ENCODE data around the gene LRRC14B.
"Not testable (repeated sequence)": the region's sequence is repeated elsewhere in the genome, so short reads cannot be mapped to it uniquely, and the experiment has no call there.

LRRC14B gene

GRCh38 chr5:204462-204861 lies 13.2 kb downstream of the LRRC14B start:
- Mint-ChIP-seq H3K27ac (no peak overlapping the region), H3K27me3 (no peaks in the 10 kb centered on the region), H3K9me3 (no peaks in the 10 kb centered on the region), H3K36me3 (ENCODE audit: insufficient read depth) (peaks cover 38% of the 10 kb centered on the region), H3K4me1 (ENCODE audit: low read depth in 2 of 2) (peaks cover 14 to 15% of the 10 kb centered on the region in 2 donors), H3K4me3 (no peak overlapping the region)
- ATAC-seq (replicated peaks) (no peak), DNase-seq (no peak)

- Mint-ChIP-seq H3K27me3 (no peaks in the 10 kb centered on the region), H3K9me3 (no peaks in the 10 kb centered on the region), H3K4me3 (no peak overlapping the region), H3K36me3 (ENCODE audit: insufficient read depth) (peaks cover 38% of the 10 kb centered on the region), H3K4me1 (ENCODE audit: low read depth in 2 of 2) (peaks cover 20 to 21% of the 10 kb centered on the region in 2 donors), H3K27ac (no peak overlapping the region)
- DNase-seq: no peak
- no peak for ATAC-seq (replicated peaks)
Measured at GRCh38 chr5:204966-205670, 13.8 kb downstream of the LRRC14B start.

GRCh38 chr5:206406-206805 lies 15.1 kb downstream of the LRRC14B start:
- H3K36me3 Mint-ChIP-seq (ENCODE audit: insufficient read depth): peaks cover 38% of the 10 kb centered on the region
- no peaks in the 10 kb centered on the region for H3K9me3 Mint-ChIP-seq
- no peak overlapping the region for H3K27ac Mint-ChIP-seq
- no peak for DNase-seq
- no peaks in the 10 kb centered on the region for H3K27me3 Mint-ChIP-seq
- H3K4me3 Mint-ChIP-seq: no peak overlapping the region
- peaks cover 22 to 25% of the 10 kb centered on the region in 2 donors for H3K4me1 Mint-ChIP-seq (ENCODE audit: low read depth in 2 of 2)
- ATAC-seq (replicated peaks): no peak

- H3K4me1 Mint-ChIP-seq (ENCODE audit: low read depth in 2 of 2): peaks cover 22 to 25% of the 10 kb centered on the region in 2 donors
- no peak for ATAC-seq (replicated peaks)
- H3K27ac Mint-ChIP-seq: peak overlapping the region in 1 of 2 donors; percentile 53
Measured at GRCh38 chr5:206927-207536, 15.7 kb downstream of the LRRC14B start.

GRCh38 chr5:207599-207998 lies 16.3 kb downstream of the LRRC14B start:
- no peak for ATAC-seq (replicated peaks)
- Mint-ChIP-seq H3K27ac (no peak overlapping the region), H3K36me3 (ENCODE audit: insufficient read depth) (peaks cover 36% of the 10 kb centered on the region), H3K27me3 (no peaks in the 10 kb centered on the region), H3K4me1 (ENCODE audit: low read depth in 2 of 2) (peaks cover 22 to 25% of the 10 kb centered on the region in 2 donors), H3K9me3 (no peaks in the 10 kb centered on the region), H3K4me3 (no peak overlapping the region)
- DNase-seq: no peak

More at GRCh38 chr5:206927-207536, 15.7 kb downstream of the LRRC14B start:
- H3K4me3 Mint-ChIP-seq: no peak overlapping the region
- peaks cover 38% of the 10 kb centered on the region for H3K36me3 Mint-ChIP-seq (ENCODE audit: insufficient read depth)
- no peaks in the 10 kb centered on the region for H3K9me3 Mint-ChIP-seq
- H3K27me3 Mint-ChIP-seq: no peaks in the 10 kb centered on the region
- no peak for DNase-seq

GRCh38 chr5:208449-209114 lies 17.3 kb downstream of the LRRC14B start:
- H3K27ac Mint-ChIP-seq: peak overlapping the region in 1 of 2 donors; percentile 9
- no peaks in the 10 kb centered on the region for H3K9me3 Mint-ChIP-seq
- ATAC-seq (replicated peaks) (no peak), DNase-seq (no peak)
- H3K27me3 Mint-ChIP-seq: no peaks in the 10 kb centered on the region
- H3K4me1 Mint-ChIP-seq (ENCODE audit: low read depth in 2 of 2): peaks cover 22 to 25% of the 10 kb centered on the region in 2 donors
- peaks cover 31% of the 10 kb centered on the region for H3K36me3 Mint-ChIP-seq (ENCODE audit: insufficient read depth)
- H3K4me3 Mint-ChIP-seq: no peak overlapping the region

GRCh38 chr5:213803-214395 lies 22.6 kb downstream of the LRRC14B start:
- H3K27me3 Mint-ChIP-seq: no peaks in the 10 kb centered on the region

GRCh38 chr5:215256-215655 lies 24.0 kb downstream of the LRRC14B start:
- Mint-ChIP-seq H3K4me1 (ENCODE audit: low read depth in 2 of 2) (peaks cover 29 to 32% of the 10 kb centered on the region in 2 donors), H3K36me3 (ENCODE audit: insufficient read depth) (peaks cover 29% of the 10 kb centered on the region), H3K27ac (peak overlapping the region in 1 of 2 donors; percentile 77)
- H3K27me3 Mint-ChIP-seq; H3K4me3 Mint-ChIP-seq; DNase-seq; ATAC-seq (replicated peaks); H3K9me3 Mint-ChIP-seq: not testable (repeated sequence)

More at GRCh38 chr5:213803-214395, 22.6 kb downstream of the LRRC14B start:
- H3K27ac Mint-ChIP-seq: peak overlapping the region; percentile 51 to 77
- DNase-seq (no peak), ATAC-seq (replicated peaks) (no peak)
- peaks cover 21% of the 10 kb centered on the region for H3K36me3 Mint-ChIP-seq (ENCODE audit: insufficient read depth)
- no peaks in the 10 kb centered on the region for H3K9me3 Mint-ChIP-seq
- H3K4me1 Mint-ChIP-seq (ENCODE audit: low read depth in 2 of 2): peaks cover 32 to 33% of the 10 kb centered on the region in 2 donors
- peak overlapping the region; percentile 5 to 28 for H3K4me3 Mint-ChIP-seq

DNA sequence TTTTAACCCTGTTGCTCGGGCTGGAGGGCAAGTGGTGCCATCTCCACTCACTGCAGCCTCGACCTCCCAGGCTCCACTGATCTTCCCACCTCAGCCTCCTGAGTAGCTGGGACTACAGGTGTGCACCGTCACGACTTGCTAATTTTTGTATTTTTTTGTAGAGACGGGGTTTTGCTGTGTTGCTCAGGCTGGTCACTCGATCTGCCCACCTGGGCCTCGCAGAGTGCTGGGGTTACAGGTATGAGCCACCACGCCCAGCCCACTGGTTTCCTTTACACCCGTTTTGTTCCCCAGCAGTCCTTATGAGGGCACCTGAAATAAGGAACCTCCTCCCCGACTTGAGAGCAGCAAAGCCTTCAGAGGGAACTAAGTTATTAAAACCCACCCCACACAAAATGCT lies 24.8 kb downstream of the LRRC14B start:
- not testable (repeated sequence) for H3K9me3 Mint-ChIP-seq; H3K4me3 Mint-ChIP-seq; ATAC-seq (replicated peaks); H3K27me3 Mint-ChIP-seq; DNase-seq
- Mint-ChIP-seq H3K36me3 (ENCODE audit: insufficient read depth) (peaks cover 29% of the 10 kb centered on the region), H3K27ac (peak overlapping the region in 1 of 2 donors; percentile 67), H3K4me1 (ENCODE audit: low read depth in 2 of 2) (peaks cover 30 to 37% of the 10 kb centered on the region in 2 donors)

DNA sequence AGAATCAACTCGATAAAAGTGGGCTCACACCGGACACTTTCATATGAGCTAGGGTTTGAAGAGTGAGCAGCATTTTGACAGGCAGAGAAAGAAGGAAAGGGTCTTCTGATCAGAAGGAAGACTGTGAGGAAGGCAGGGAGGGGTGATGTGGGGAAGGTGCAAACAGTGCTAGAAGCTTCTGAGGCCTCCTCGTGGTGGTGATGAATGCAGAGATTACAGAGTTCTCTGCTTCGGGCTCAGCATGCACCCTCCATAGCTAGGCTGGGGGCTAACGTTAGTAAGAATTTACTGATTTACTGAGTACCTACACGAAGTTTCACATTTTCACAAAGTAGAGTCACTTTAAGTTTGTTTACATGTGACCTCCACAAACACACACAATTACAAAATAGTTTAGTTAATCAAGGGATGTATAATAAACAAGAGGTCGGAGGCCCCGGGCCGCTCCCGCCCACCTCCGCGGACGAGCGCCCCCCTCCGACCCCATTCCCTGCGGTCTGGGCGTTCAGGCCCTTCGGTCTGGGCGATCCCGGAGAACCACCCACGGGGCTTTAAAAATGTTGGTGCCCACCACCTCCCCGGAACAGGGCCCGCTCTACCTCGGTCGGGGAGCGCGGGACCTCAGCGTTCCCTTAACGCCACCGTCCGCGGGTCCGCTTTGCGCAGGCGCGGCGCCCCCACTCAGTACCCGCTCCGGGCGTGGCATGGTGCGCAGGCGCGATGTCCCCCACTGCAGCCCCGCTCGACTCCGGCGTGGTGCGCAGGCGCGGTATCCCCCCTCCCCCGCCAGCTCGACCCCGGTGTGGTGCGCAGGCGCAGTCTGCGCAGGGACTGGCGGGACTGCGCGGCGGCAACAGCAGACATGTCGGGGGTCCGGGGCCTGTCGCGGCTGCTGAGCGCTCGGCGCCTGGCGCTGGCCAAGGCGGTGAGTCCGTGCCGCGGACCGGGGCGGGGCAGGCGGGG lies 26.5 kb downstream of the LRRC14B start, which contains the start of the genes CCDC127 and SDHA:
Gene CCDC127 (minus strand): TSS at position 660 of the 963 bp plus-strand sequence. CDS start 1,304 bp downstream, outside the sequence.
Gene SDHA (plus strand): TSS at position 827 of the 963 bp plus-strand sequence. CDS start 36 bp downstream, at position 863.
- peak; percentile 83 for ATAC-seq (replicated peaks)
- H3K9me3 Mint-ChIP-seq, H3K27me3 Mint-ChIP-seq: not testable (repeated sequence)
- H3K27ac Mint-ChIP-seq: peak within 1 kb of the TSS; percentile 94 to 96
- DNase-seq: peak; percentile 98 to 99 (median 98)
- H3K4me1 Mint-ChIP-seq (ENCODE audit: low read depth in 2 of 2): peaks cover 39 to 51% of the 10 kb centered on the region in 2 donors
- peaks cover 31% of the 10 kb centered on the region for H3K36me3 Mint-ChIP-seq (ENCODE audit: insufficient read depth)
- peak within 1 kb of the TSS; percentile 92 for H3K4me3 Mint-ChIP-seq

DNA sequence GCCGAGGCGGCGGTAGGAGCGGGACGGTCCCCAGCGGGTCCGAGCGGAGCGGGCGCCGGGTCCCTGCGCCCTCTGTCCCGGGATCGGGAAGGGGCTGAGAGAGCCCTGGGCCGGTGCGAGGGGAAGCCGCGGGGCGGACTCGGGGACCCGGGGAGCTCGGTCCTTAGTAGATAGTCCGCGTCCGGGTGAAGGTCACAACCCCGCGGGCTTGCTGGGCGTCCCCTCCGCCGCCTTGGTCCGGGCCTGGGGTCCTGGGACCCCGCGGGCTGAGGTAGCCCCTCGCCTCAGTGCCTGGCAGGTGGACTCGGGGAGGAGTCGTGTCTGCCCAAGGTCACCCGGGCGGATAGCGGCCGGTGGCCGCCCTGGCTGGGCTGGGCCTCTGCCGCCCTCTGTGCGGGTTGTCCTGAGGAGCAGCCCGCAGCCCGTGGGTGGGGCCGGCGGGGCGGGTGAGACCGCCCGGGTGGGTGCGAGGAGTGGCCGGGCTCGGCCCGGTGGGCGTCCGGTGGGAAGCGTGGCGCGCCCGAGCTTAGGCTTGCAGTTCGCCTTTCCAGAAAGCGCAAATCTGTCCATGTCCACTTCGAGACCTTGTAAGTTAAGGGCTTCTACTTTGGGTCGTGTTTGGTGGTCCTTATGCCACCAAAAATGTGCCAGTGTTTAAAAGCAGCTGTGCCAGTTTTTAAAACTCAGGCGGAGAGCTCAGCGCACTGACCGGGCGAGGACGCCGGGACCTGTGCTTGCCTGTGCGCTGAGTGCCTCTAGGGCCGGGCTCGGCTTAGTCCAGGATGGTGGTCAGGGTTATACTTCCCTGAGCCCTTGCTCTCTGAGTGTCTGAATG lies 27.4 kb downstream of the LRRC14B start:
- peak; percentile 6 to 23 (median 19) for DNase-seq
- H3K36me3 Mint-ChIP-seq (ENCODE audit: insufficient read depth): peaks cover 31% of the 10 kb centered on the region

More for the DNA sequence above, 27.4 kb downstream of the LRRC14B start:
- H3K27me3 Mint-ChIP-seq: no peaks in the 10 kb centered on the region
- H3K4me1 Mint-ChIP-seq (ENCODE audit: low read depth in 2 of 2): peaks cover 46 to 58% of the 10 kb centered on the region in 2 donors
- peak overlapping the region; percentile 94 to 96 for H3K27ac Mint-ChIP-seq
- no peaks in the 10 kb centered on the region for H3K9me3 Mint-ChIP-seq
- peak overlapping the region; percentile 92 for H3K4me3 Mint-ChIP-seq
- peak; percentile 8 for ATAC-seq (replicated peaks)
